ENCODE measurements around the gene IFIT1B. TPM values are rescaled to one million over a fixed set of nuclear protein-coding genes. Genes with fewer than 3 reads are reported as not detected.
"Not testable (repeated sequence)": the region's sequence is repeated elsewhere in the genome, so short reads cannot be mapped to it uniquely, and the experiment has no call there.

The IFIT1B gene
- total and polyA plus RNA-seq, 2 of the 8 experiments (the other 6 are each of a cell fraction or from before 2014, with no cell fraction given): not detected

DNA sequence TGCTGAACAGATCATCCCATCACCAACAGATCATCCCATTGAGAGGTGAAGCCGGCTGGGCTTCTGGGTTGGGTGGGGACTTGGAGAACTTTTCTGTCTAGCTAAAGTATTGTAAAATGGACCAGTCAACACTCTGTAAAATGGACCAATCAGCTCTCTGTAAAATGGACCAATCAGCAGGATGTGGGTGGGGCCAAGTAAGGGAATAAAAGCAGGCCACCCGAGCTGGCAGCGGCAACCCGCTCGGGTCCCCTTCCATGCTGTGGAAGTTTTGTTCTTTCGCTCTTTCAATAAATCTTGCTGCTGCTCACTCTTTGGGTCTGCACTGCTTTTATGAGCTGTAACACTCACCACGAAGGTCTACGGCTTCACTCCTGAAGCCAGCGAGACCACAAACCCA is 28.3 kb downstream of the IFIT1B start:
- H3K9me3 ChIP-seq (ENCODE audit: insufficient read depth in 2 of 2, low read depth in 1 of 2, low read length in 1 of 2); H3K79me2 ChIP-seq (ENCODE audit: control insufficient read depth in 1 of 2, insufficient read depth in 2 of 2, low read length in 2 of 2); H2BK15ac ChIP-seq (ENCODE audit: low read length); H3K56ac ChIP-seq (replicated peaks; ENCODE audit: insufficient read length, low read depth, low read length); H4K20me1 ChIP-seq (replicated peaks in 1 of 2; ENCODE audit: control insufficient read depth in 1 of 2, insufficient read depth in 2 of 2, low read length in 2 of 2); H3K18ac ChIP-seq (ENCODE audit: extremely low read depth, low read length); H3K4me3 ChIP-seq (ENCODE audit: extremely low read depth in 1 of 4, insufficient read depth in 2 of 4, low read depth in 3 of 4, low read length in 4 of 4); H2AK5ac ChIP-seq (ENCODE audit: low read depth, low read length); H3K36me3 ChIP-seq (ENCODE audit: control insufficient read depth in 2 of 4, insufficient read depth in 4 of 4, low read length in 3 of 4); H2BK20ac ChIP-seq (ENCODE audit: low read length); H3K23me2 ChIP-seq (ENCODE audit: low read depth, low read length); H3K9ac ChIP-seq (replicated peaks in 1 of 4; ENCODE audit: extremely low read depth in 1 of 4, low read depth in 3 of 4, low read length in 3 of 4); H3K79me1 ChIP-seq (ENCODE audit: low read depth, low read length); H2BK12ac ChIP-seq (ENCODE audit: low read depth, low read length); H4K91ac ChIP-seq (replicated peaks; ENCODE audit: insufficient read length, low read length); H3K14ac ChIP-seq (ENCODE audit: insufficient read length); FAIRE-seq; H4K5ac ChIP-seq (ENCODE audit: insufficient read length, low read depth, low read length); DNase-seq (ENCODE audit: low read depth in 1 of 2, low spot score in 2 of 2); H2BK5ac ChIP-seq (ENCODE audit: low read depth, low read length); H4K8ac ChIP-seq (ENCODE audit: extremely low read depth, insufficient read depth, low read length); H2AFZ ChIP-seq (ENCODE audit: low read length); H3K4me1 ChIP-seq (replicated peaks in 1 of 4; ENCODE audit: control insufficient read depth in 3 of 4, insufficient read depth in 4 of 4, low read length in 3 of 4); H2BK120ac ChIP-seq (replicated peaks; ENCODE audit: low read depth, low read length); CTCF ChIA-PET (ENCODE audit: partially characterized antibody); H3K27ac ChIP-seq (ENCODE audit: low read depth, low read length); H3K4ac ChIP-seq (replicated peaks; ENCODE audit: insufficient read length, low read depth, low read length); H3K23ac ChIP-seq (ENCODE audit: insufficient read length); H3K4me2 ChIP-seq (ENCODE audit: insufficient read depth in 1 of 2, low read depth in 2 of 2, low read length in 2 of 2); H3K27me3 ChIP-seq (replicated peaks in 1 of 4; ENCODE audit: control insufficient read depth in 3 of 4, extremely low read depth in 1 of 4, insufficient read depth in 3 of 4, low read length in 3 of 4): not testable (repeated sequence)
- 97% methylated on average over 9 of the region's 9 CpGs; no CpG with 5 or more reads in 1 of the 2 experiments for WGBS, 2 experiments (ENCODE audit: extremely low coverage in 1 of 2, insufficient coverage in 1 of 2, insufficient read length in 1 of 2, insufficient replicate concordance in 2 of 2, low coverage in 1 of 2, low lambda C conversion rate in 2 of 2, missing lambda C conversion rate in 1 of 2)
- POLR2A ChIA-PET (ENCODE audit: partially characterized antibody): interaction anchor here (1.2 kb wide), 1 partner anchor 8 kb away, joined by 3 read pairs; the partner anchor contains the start of gene IFIT5

DNA sequence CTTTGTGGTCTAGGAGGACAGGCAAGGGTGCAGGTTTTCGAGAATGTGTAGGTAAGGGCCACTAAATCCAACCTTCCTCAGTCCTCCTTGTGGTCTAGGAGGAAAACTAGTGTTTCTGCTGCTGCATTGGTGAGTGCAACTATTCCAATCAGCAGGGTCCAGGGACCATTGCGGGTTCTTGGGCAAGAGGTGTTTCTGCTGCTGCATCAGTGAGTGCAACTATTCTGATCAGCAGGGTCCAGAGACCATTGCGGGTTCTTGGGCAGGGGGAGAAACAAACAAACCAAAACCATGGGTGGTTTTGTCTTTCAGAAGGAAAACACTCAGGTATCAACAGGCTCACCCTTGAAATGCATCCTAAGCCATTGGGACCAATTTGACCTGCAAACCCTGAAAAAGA is 29.9 kb downstream of the IFIT1B start:
- H3K9me3 ChIP-seq (ENCODE audit: insufficient read depth in 2 of 2, low read depth in 1 of 2, low read length in 1 of 2); H4K91ac ChIP-seq (replicated peaks; ENCODE audit: insufficient read length, low read length); H4K5ac ChIP-seq (ENCODE audit: insufficient read length, low read depth, low read length); DNase-seq (ENCODE audit: low read depth in 1 of 2, low spot score in 2 of 2); H3K27me3 ChIP-seq (replicated peaks in 1 of 4; ENCODE audit: control insufficient read depth in 3 of 4, extremely low read depth in 1 of 4, insufficient read depth in 3 of 4, low read length in 3 of 4); FAIRE-seq; H2BK120ac ChIP-seq (replicated peaks; ENCODE audit: low read depth, low read length); H3K36me3 ChIP-seq (ENCODE audit: control insufficient read depth in 2 of 4, insufficient read depth in 4 of 4, low read length in 3 of 4); H3K79me2 ChIP-seq (ENCODE audit: control insufficient read depth in 1 of 2, insufficient read depth in 2 of 2, low read length in 2 of 2); POLR2A ChIA-PET (ENCODE audit: partially characterized antibody); H2AK5ac ChIP-seq (ENCODE audit: low read depth, low read length); H2BK20ac ChIP-seq (ENCODE audit: low read length); H3K9ac ChIP-seq (replicated peaks in 1 of 4; ENCODE audit: extremely low read depth in 1 of 4, low read depth in 3 of 4, low read length in 3 of 4); H3K27ac ChIP-seq (ENCODE audit: low read depth, low read length); H3K14ac ChIP-seq (ENCODE audit: insufficient read length); H4K20me1 ChIP-seq (replicated peaks in 1 of 2; ENCODE audit: control insufficient read depth in 1 of 2, insufficient read depth in 2 of 2, low read length in 2 of 2); H4K8ac ChIP-seq (ENCODE audit: extremely low read depth, insufficient read depth, low read length); H3K18ac ChIP-seq (ENCODE audit: extremely low read depth, low read length); H3K79me1 ChIP-seq (ENCODE audit: low read depth, low read length); H2AFZ ChIP-seq (ENCODE audit: low read length); H2BK15ac ChIP-seq (ENCODE audit: low read length); H2BK12ac ChIP-seq (ENCODE audit: low read depth, low read length); H3K23me2 ChIP-seq (ENCODE audit: low read depth, low read length); H3K4ac ChIP-seq (replicated peaks; ENCODE audit: insufficient read length, low read depth, low read length); H3K4me1 ChIP-seq (replicated peaks in 1 of 4; ENCODE audit: control insufficient read depth in 3 of 4, insufficient read depth in 4 of 4, low read length in 3 of 4); H3K23ac ChIP-seq (ENCODE audit: insufficient read length); H3K4me2 ChIP-seq (ENCODE audit: insufficient read depth in 1 of 2, low read depth in 2 of 2, low read length in 2 of 2); H3K4me3 ChIP-seq (ENCODE audit: extremely low read depth in 1 of 4, insufficient read depth in 2 of 4, low read depth in 3 of 4, low read length in 4 of 4); H2BK5ac ChIP-seq (ENCODE audit: low read depth, low read length); H3K56ac ChIP-seq (replicated peaks; ENCODE audit: insufficient read length, low read depth, low read length): not testable (repeated sequence)
- CTCF ChIA-PET (ENCODE audit: partially characterized antibody): interaction anchor here (0.6 kb wide), 2 partner anchors 18 to 170 kb away, joined by 3 to 6 read pairs; no protein-coding TSS in a partner anchor
- WGBS, 2 experiments (ENCODE audit: extremely low coverage in 1 of 2, insufficient coverage in 1 of 2, insufficient read length in 1 of 2, insufficient replicate concordance in 2 of 2, low coverage in 1 of 2, low lambda C conversion rate in 2 of 2, missing lambda C conversion rate in 1 of 2): 91% methylated on average over 3 of the region's 3 CpGs; no CpG with 5 or more reads in 1 of the 2 experiments

Data from H1 (cell line).